Retinal pigment epithelial cell (primary cell): ENCODE measurements around the gene LIFR.

ENCODE experiments used
- DNase-seq: peaks from one replicate; pipeline ENCODE4 v3.0.0-alpha.2; 2010; ENCODE audit warnings: low read depth
- H3K4me3 ChIP-seq: 2 replicates; pipeline ENCODE4 v1.5.1; 2011; ENCODE audit warnings: mild to moderate bottlenecking, low read length, control low read depth, moderate library complexity
- TF ChIP-seq, protein P1 (sequence below): conservative IDR thresholded peaks from 2 replicates; pipeline ENCODE4 v1.5.1; 2011; ENCODE audit warnings: low read depth, low read length, control low read depth, inconsistent platforms

Gene LIFR

DNA sequence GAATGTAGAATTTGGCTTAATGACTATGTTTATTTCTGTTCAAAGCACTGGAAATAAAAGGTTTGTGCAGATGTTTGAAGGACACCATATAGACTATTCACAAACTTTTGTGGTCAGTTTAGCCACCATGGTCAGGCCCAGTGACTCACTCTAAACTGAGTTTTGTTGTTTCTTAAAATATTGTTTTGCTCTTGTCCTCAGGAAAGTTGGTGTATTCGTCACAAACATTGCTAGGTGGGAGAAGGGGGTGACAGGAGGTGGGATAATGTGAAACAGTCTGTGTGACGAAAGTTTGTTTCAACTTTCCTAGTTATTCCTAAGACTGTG, 35.0 kb upstream of the LIFR start:
- DNase-seq = no peak
- TF ChIP-seq, protein P1, sequence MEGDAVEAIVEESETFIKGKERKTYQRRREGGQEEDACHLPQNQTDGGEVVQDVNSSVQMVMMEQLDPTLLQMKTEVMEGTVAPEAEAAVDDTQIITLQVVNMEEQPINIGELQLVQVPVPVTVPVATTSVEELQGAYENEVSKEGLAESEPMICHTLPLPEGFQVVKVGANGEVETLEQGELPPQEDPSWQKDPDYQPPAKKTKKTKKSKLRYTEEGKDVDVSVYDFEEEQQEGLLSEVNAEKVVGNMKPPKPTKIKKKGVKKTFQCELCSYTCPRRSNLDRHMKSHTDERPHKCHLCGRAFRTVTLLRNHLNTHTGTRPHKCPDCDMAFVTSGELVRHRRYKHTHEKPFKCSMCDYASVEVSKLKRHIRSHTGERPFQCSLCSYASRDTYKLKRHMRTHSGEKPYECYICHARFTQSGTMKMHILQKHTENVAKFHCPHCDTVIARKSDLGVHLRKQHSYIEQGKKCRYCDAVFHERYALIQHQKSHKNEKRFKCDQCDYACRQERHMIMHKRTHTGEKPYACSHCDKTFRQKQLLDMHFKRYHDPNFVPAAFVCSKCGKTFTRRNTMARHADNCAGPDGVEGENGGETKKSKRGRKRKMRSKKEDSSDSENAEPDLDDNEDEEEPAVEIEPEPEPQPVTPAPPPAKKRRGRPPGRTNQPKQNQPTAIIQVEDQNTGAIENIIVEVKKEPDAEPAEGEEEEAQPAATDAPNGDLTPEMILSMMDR = no peak

DNA sequence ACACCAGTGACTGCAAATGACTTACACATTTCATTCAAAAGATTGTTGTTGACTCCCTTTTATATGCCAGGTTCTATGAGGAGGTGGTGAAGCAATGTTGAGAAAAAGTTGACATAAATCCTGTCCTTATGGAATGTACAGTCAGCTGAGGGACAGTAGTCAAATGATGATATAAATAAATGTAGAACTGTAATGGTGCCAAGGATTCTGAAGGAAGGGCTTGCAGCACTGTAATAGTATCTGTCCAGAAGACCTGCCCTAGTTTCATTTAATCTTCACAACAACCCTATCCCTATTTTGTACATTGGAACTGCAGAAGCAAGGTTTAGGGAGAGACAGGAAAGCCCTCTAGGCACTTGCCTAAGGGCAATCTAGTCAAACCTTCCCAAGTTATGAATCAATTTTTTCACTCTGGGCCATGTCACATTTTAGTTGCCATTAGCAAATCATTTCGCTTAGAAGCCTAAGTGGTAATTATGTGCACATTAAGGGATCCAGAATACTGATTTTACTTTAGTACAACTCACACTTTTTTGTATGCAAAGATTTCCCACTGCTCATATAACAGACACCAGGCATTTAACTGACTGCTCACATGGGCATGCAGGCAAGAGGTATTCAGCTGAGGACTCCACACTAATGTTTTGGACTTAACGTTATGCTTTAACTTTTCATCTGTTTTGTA, 34.5 kb upstream of the LIFR start:
- TF ChIP-seq, protein P1 = no peak
- H3K4me3 ChIP-seq = no peak overlapping the region
- no peak for DNase-seq

More for the DNA sequence above, 35.0 kb upstream of the LIFR start:
- no peak overlapping the region for H3K4me3 ChIP-seq

GRCh38 chr5:38589629-38590028, 33.2 kb upstream of the LIFR start:
- TF ChIP-seq, protein P1 = no peak
- no peak for DNase-seq
- H3K4me3 ChIP-seq = no peak overlapping the region

DNA sequence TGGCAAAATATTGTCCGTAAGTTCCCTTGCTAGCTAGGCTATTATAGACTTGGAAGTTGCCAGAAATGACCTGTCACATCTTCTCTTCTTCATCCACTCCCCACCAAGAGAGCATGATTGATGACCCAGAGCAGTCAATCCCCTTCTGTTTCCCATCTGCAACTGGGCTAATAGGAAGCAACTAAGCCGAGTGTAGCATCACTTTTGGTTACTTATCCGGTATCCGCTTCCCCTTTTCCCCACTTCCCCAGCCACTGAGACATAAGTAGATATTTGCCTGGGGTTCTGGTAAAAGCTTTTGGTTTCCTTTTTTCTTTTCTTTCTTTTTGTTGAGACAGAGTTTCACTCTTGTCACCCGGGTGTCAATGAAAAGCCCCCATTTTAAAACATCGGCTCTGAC, 29.4 kb upstream of the LIFR start:
- no peak for DNase-seq
- H3K4me3 ChIP-seq = no peak overlapping the region
- TF ChIP-seq, protein P1 = no peak

DNA sequence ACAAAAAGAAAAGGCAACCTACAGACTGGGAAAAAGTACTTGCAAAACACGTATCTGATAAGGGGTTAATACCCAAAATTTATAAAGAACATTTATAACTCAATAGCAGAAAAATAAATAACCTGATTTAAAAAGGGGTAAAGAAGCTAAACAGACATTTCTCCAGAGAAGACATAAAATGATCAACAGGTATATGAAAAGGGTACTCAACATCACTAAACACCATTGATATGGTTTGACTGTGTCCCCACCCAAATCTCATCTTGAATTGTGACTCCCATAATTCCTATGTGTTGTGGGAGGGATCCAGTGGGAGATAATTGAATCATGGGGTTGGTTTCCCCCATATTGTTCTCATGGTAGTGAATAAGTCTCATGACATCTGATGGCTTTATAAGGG, 27.1 kb upstream of the LIFR start:
- H3K4me3 ChIP-seq = no peak overlapping the region
- no peak for DNase-seq
- TF ChIP-seq, protein P1 = no peak

- TF ChIP-seq, protein P1 = no peak
- H3K4me3 ChIP-seq = no peak overlapping the region
- no peak for DNase-seq
Observed at GRCh38 chr5:38582975-38583319, 26.5 kb upstream of the LIFR start.

- DNase-seq = no peak
- TF ChIP-seq, protein P1 = no peak
- no peak overlapping the region for H3K4me3 ChIP-seq
Observed at GRCh38 chr5:38582293-38582974, 26.0 kb upstream of the LIFR start.
